ENCODE measurements around the gene LRRD1. TPM values are rescaled to one million over a fixed set of nuclear protein-coding genes. Genes with fewer than 3 reads are reported as not detected.
"Not testable (repeated sequence)": the region's sequence is repeated elsewhere in the genome, so short reads cannot be mapped to it uniquely, and the experiment has no call there.

LRRD1 gene
- total RNA-seq, 1 experiment from 2014 or later: not detected

DNA sequence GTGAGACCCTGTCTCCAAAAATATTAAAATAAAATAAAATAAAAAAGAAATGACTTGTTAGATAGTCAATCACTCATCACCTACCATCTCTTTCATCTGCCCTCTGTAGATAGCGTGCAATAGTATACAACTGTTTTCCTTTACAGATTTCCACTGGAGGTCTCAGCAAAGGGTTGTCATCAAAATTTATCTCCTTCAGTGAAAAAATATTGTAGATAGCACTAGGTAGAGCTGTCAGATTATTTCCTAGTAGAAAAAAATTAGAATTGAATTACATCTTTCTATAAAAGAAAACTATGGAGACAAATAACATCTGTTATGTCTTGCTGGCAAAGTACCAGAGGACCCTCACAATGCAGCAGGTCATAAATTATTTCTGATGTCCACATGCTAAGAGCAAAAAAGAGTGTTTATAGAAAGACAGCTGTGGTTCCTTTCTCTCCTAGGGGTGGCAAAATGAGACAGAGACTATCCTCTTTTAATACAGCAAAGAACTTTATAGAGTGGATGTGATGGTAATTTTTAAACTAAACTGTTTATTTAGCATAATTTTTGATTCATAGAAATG is 28.4 kb downstream of the LRRD1 start:
- no peaks in the 10 kb centered on the region for H3K27me3 Mint-ChIP-seq (ENCODE audit: insufficient read depth, unreplicated experiment)
- intact Hi-C loops (cut with micrococcal nuclease): no loop called here
- ChIA-PET POLR2A (no interaction called here), CTCF (no interaction called here)
- H3K9me3 Mint-ChIP-seq (ENCODE audit: unreplicated experiment): no peaks in the 10 kb centered on the region
- BruUV-seq (replicated peaks): no TSS peak
- H3K36me3 Mint-ChIP-seq (ENCODE audit: insufficient read depth, unreplicated experiment): no peaks in the 10 kb centered on the region
- H3K4me1 Mint-ChIP-seq (ENCODE audit: insufficient read depth, unreplicated experiment): no peaks in the 10 kb centered on the region
- H3K27ac Mint-ChIP-seq (ENCODE audit: low read depth, unreplicated experiment): no peak overlapping the region
- no peak for DNase-seq (ENCODE audit: unreplicated experiment)
- H3K4me3 Mint-ChIP-seq (ENCODE audit: unreplicated experiment): no peak overlapping the region
- TF ChIP-seq, protein P1, sequence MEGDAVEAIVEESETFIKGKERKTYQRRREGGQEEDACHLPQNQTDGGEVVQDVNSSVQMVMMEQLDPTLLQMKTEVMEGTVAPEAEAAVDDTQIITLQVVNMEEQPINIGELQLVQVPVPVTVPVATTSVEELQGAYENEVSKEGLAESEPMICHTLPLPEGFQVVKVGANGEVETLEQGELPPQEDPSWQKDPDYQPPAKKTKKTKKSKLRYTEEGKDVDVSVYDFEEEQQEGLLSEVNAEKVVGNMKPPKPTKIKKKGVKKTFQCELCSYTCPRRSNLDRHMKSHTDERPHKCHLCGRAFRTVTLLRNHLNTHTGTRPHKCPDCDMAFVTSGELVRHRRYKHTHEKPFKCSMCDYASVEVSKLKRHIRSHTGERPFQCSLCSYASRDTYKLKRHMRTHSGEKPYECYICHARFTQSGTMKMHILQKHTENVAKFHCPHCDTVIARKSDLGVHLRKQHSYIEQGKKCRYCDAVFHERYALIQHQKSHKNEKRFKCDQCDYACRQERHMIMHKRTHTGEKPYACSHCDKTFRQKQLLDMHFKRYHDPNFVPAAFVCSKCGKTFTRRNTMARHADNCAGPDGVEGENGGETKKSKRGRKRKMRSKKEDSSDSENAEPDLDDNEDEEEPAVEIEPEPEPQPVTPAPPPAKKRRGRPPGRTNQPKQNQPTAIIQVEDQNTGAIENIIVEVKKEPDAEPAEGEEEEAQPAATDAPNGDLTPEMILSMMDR (IDR thresholded peaks at IDR 0.05; ENCODE audit: unreplicated experiment): no peak

DNA sequence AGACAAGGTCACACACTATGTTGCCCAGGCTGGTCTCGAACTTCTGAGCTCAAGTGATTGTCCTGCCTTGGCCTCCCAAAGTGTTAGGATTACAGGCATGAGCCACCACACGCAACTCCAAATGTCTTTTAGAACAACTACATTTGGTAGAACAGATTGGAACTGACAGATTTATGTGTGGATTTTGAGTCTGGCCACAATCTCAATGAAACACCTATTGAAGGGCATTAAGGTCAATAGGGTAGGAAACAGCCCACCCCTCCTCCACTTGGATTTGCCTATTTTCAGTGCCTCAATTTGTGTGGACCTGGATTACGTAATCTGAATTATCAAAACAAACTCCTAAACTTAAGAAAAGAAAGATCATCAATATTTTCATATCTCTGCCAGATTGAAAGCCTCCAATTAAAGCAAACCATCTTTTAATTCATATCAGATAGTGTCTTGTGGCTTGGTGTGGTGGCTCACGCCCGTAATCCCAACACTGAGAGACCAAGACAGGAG is 29.2 kb downstream of the LRRD1 start:
- Mint-ChIP-seq H3K9me3 (ENCODE audit: unreplicated experiment) (no peaks in the 10 kb centered on the region), H3K36me3 (ENCODE audit: insufficient read depth, unreplicated experiment) (no peaks in the 10 kb centered on the region), H3K27me3 (ENCODE audit: insufficient read depth, unreplicated experiment) (no peaks in the 10 kb centered on the region), H3K27ac (ENCODE audit: low read depth, unreplicated experiment) (no peak overlapping the region), H3K4me3 (ENCODE audit: unreplicated experiment) (no peak overlapping the region), H3K4me1 (ENCODE audit: insufficient read depth, unreplicated experiment) (no peaks in the 10 kb centered on the region)
- ChIA-PET CTCF (interaction anchor here (1.0 kb wide), 1 partner anchor 17 kb away, joined by 5 read pairs; no protein-coding TSS in a partner anchor), POLR2A (no interaction called here)
- intact Hi-C loops (cut with micrococcal nuclease): no loop called here
- TF ChIP-seq, protein P1 (IDR thresholded peaks at IDR 0.05; ENCODE audit: unreplicated experiment): no peak
- DNase-seq (ENCODE audit: unreplicated experiment): no peak
- no TSS peak for BruUV-seq (replicated peaks)

- POLR2A ChIA-PET: not testable (repeated sequence)
Measured at GRCh38 chr7:92143192-92143880, 35.6 kb downstream of the LRRD1 start.

DNA sequence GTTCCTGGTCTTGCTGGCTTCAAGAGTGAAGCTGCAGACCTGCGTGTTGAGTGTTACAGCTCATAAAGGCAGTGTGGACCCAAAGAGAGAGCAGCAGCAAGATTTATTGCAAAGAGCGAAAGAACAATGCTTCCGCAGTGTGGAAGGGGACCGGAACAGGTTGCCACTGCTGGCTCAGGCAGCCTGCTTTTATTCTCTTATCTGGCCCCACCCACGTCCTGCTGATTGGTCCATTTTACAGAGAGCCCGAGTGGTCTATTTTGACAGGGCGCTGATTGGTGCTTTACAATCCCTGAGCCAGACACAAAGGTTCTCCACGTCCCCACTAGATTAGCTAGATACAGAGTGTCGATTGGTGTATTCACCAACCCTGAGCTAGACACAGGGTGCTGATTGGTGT is 36.2 kb downstream of the LRRD1 start:
- H3K4me3 Mint-ChIP-seq (ENCODE audit: unreplicated experiment); POLR2A ChIA-PET; H3K36me3 Mint-ChIP-seq (ENCODE audit: insufficient read depth, unreplicated experiment); BruUV-seq (replicated peaks); H3K27ac Mint-ChIP-seq (ENCODE audit: low read depth, unreplicated experiment); H3K9me3 Mint-ChIP-seq (ENCODE audit: unreplicated experiment); DNase-seq (ENCODE audit: unreplicated experiment); intact Hi-C loops (cut with micrococcal nuclease); H3K4me1 Mint-ChIP-seq (ENCODE audit: insufficient read depth, unreplicated experiment); H3K27me3 Mint-ChIP-seq (ENCODE audit: insufficient read depth, unreplicated experiment): not testable (repeated sequence)
- CTCF ChIA-PET: interaction anchor here (1.9 kb wide), 1 partner anchor 7 kb away, joined by 5 read pairs; no protein-coding TSS in a partner anchor

More at GRCh38 chr7:92143192-92143880, 35.6 kb downstream of the LRRD1 start:
- H3K36me3 Mint-ChIP-seq (ENCODE audit: insufficient read depth, unreplicated experiment); H3K4me1 Mint-ChIP-seq (ENCODE audit: insufficient read depth, unreplicated experiment); intact Hi-C loops (cut with micrococcal nuclease); BruUV-seq (replicated peaks); H3K27ac Mint-ChIP-seq (ENCODE audit: low read depth, unreplicated experiment); DNase-seq (ENCODE audit: unreplicated experiment); H3K9me3 Mint-ChIP-seq (ENCODE audit: unreplicated experiment); H3K27me3 Mint-ChIP-seq (ENCODE audit: insufficient read depth, unreplicated experiment); H3K4me3 Mint-ChIP-seq (ENCODE audit: unreplicated experiment): not testable (repeated sequence)
- CTCF ChIA-PET: interaction anchor here (0.6 to 1.9 kb wide), 3 partner anchors 8 to 1481 kb away, joined by 3 to 5 read pairs (median 3); no protein-coding TSS in a partner anchor

DNA sequence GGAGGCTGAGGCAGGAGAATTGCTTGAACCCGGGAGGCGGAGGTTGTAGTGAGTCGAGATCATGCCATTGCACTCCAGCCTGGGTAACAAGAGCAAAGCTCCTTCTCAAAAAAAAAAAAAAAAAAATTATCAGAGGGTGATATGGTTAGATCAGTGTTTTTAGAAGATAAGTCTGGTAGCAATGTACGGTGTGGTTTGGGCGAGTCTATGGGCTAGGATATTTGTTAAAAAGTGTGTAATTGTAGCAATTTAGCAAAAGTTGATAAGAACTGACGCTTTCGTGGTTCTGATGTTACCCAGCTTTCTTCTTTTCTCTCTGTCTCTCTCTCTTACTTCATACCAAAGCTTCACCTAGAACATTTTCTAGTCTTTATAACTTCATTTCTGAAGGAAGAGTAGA is 37.8 kb downstream of the LRRD1 start:
- ChIA-PET CTCF (interaction anchor here (0.7 kb wide), 1 partner anchor 204 kb away, joined by 3 read pairs; no protein-coding TSS in a partner anchor), POLR2A (no interaction called here)
- intact Hi-C loops (cut with micrococcal nuclease): no loop called here
- no TSS peak for BruUV-seq (replicated peaks)
- Mint-ChIP-seq H3K4me1 (ENCODE audit: insufficient read depth, unreplicated experiment) (peaks cover 2% of the 10 kb centered on the region), H3K27ac (ENCODE audit: low read depth, unreplicated experiment) (no peak overlapping the region), H3K27me3 (ENCODE audit: insufficient read depth, unreplicated experiment) (no peaks in the 10 kb centered on the region), H3K36me3 (ENCODE audit: insufficient read depth, unreplicated experiment) (no peaks in the 10 kb centered on the region), H3K9me3 (ENCODE audit: unreplicated experiment) (no peaks in the 10 kb centered on the region), H3K4me3 (ENCODE audit: unreplicated experiment) (no peak overlapping the region)
- TF ChIP-seq, protein P1 (IDR thresholded peaks at IDR 0.05; ENCODE audit: unreplicated experiment): no peak
- no peak for DNase-seq (ENCODE audit: unreplicated experiment)

Measured in MCF 10A (cell line).